ENCODE results near the gene DNAJB1.

The DNAJB1 gene

GRCh38 chr19:14473978-14474578 is 44.1 kb downstream of the DNAJB1 start:
- H3K36me3 ChIP-seq (ENCODE audit: insufficient read depth, low read depth, low read length) = peaks cover 13% of the 10 kb centered on the region
- H3K4me1 ChIP-seq (ENCODE audit: insufficient read depth, low read length) = peaks cover 5% of the 10 kb centered on the region
- H3K27me3 ChIP-seq (ENCODE audit: insufficient read depth, low read length) = no peaks in the 10 kb centered on the region; the same call in 1 of the 2 replicates
- H3K27ac ChIP-seq (ENCODE audit: low read length) = no peak overlapping the region
- H3K9ac ChIP-seq (ENCODE audit: low read depth, low read length) = no peak overlapping the region
- H3K9me3 ChIP-seq (ENCODE audit: insufficient read depth, low read depth, low read length) = no peaks in the 10 kb centered on the region
- H3K4me3 ChIP-seq (ENCODE audit: low read length) = no peak overlapping the region

GRCh38 chr19:14473073-14473977 is 44.9 kb downstream of the DNAJB1 start:
- H3K4me1 ChIP-seq (ENCODE audit: insufficient read depth, low read length) = peaks cover 5% of the 10 kb centered on the region
- H3K9me3 ChIP-seq (ENCODE audit: insufficient read depth, low read depth, low read length) = no peaks in the 10 kb centered on the region
- peak overlapping the region; percentile 70; the same call in 1 of the 2 replicates for H3K4me3 ChIP-seq (ENCODE audit: low read length)
- no peaks in the 10 kb centered on the region; the same call in 1 of the 2 replicates for H3K27me3 ChIP-seq (ENCODE audit: insufficient read depth, low read length)
- peaks cover 11% of the 10 kb centered on the region for H3K36me3 ChIP-seq (ENCODE audit: insufficient read depth, low read depth, low read length)
- no peak overlapping the region for H3K9ac ChIP-seq (ENCODE audit: low read depth, low read length)
- no peak overlapping the region for H3K27ac ChIP-seq (ENCODE audit: low read length)

GRCh38 chr19:14472202-14472938 is 45.8 kb downstream of the DNAJB1 start:
- peak overlapping the region; percentile 70 for H3K4me3 ChIP-seq (ENCODE audit: low read length)
- H3K27ac ChIP-seq (ENCODE audit: low read length) = no peak overlapping the region
- H3K27me3 ChIP-seq (ENCODE audit: insufficient read depth, low read length) = no peaks in the 10 kb centered on the region; the same call in 1 of the 2 replicates
- H3K9ac ChIP-seq (ENCODE audit: low read depth, low read length) = peak overlapping the region; percentile 80
- no peaks in the 10 kb centered on the region for H3K9me3 ChIP-seq (ENCODE audit: insufficient read depth, low read depth, low read length)
- peaks cover 14% of the 10 kb centered on the region for H3K36me3 ChIP-seq (ENCODE audit: insufficient read depth, low read depth, low read length)
- H3K4me1 ChIP-seq (ENCODE audit: insufficient read depth, low read length) = peaks cover 5% of the 10 kb centered on the region

- Histone ChIP-seq H3K4me1 (ENCODE audit: insufficient read depth, low read length) (peaks cover 5% of the 10 kb centered on the region), H3K27ac (ENCODE audit: low read length) (no peak overlapping the region), H3K9me3 (ENCODE audit: insufficient read depth, low read depth, low read length) (no peaks in the 10 kb centered on the region), H3K9ac (ENCODE audit: low read depth, low read length) (no peak overlapping the region), H3K36me3 (ENCODE audit: insufficient read depth, low read depth, low read length) (peaks cover 14% of the 10 kb centered on the region), H3K27me3 (ENCODE audit: insufficient read depth, low read length) (no peaks in the 10 kb centered on the region; the same call in 1 of the 2 replicates), H3K4me3 (ENCODE audit: low read length) (no peak overlapping the region)
Observed at GRCh38 chr19:14471436-14472187, 46.6 kb downstream of the DNAJB1 start.

- no peaks in the 10 kb centered on the region; the same call in none of the 2 replicates for H3K4me1 ChIP-seq (ENCODE audit: insufficient read depth, low read length)
- H3K9ac ChIP-seq (ENCODE audit: low read depth, low read length) = no peak overlapping the region
- no peaks in the 10 kb centered on the region for H3K9me3 ChIP-seq (ENCODE audit: insufficient read depth, low read depth, low read length)
- peaks cover 21% of the 10 kb centered on the region for H3K36me3 ChIP-seq (ENCODE audit: insufficient read depth, low read depth, low read length)
- no peak overlapping the region for H3K27ac ChIP-seq (ENCODE audit: low read length)
- no peaks in the 10 kb centered on the region; the same call in 1 of the 2 replicates for H3K27me3 ChIP-seq (ENCODE audit: insufficient read depth, low read length)
- H3K4me3 ChIP-seq (ENCODE audit: low read length) = no peak overlapping the region
Observed at GRCh38 chr19:14470031-14470876, 47.9 kb downstream of the DNAJB1 start.

GRCh38 chr19:14467816-14468215 is 50.4 kb downstream of the DNAJB1 start:
- Histone ChIP-seq H3K36me3 (ENCODE audit: insufficient read depth, low read depth, low read length) (peaks cover 42% of the 10 kb centered on the region), H3K27me3 (ENCODE audit: insufficient read depth, low read length) (no peaks in the 10 kb centered on the region; the same call in 1 of the 2 replicates)

GRCh38 chr19:14467391-14467790 is 50.8 kb downstream of the DNAJB1 start:
- Histone ChIP-seq H3K27ac (ENCODE audit: low read length) (no peak overlapping the region), H3K4me1 (ENCODE audit: insufficient read depth, low read length) (no peaks in the 10 kb centered on the region), H3K9ac (ENCODE audit: low read depth, low read length) (no peak overlapping the region), H3K36me3 (ENCODE audit: insufficient read depth, low read depth, low read length) (peaks cover 42% of the 10 kb centered on the region), H3K27me3 (ENCODE audit: insufficient read depth, low read length) (no peaks in the 10 kb centered on the region), H3K4me3 (ENCODE audit: low read length) (no peak overlapping the region), H3K9me3 (ENCODE audit: insufficient read depth, low read depth, low read length) (no peaks in the 10 kb centered on the region)

More at GRCh38 chr19:14467816-14468215, 50.4 kb downstream of the DNAJB1 start:
- no peak overlapping the region for H3K4me3 ChIP-seq (ENCODE audit: low read length)
- no peak overlapping the region for H3K27ac ChIP-seq (ENCODE audit: low read length)
- H3K4me1 ChIP-seq (ENCODE audit: insufficient read depth, low read length) = no peaks in the 10 kb centered on the region
- no peak overlapping the region for H3K9ac ChIP-seq (ENCODE audit: low read depth, low read length)
- no peaks in the 10 kb centered on the region for H3K9me3 ChIP-seq (ENCODE audit: insufficient read depth, low read depth, low read length)
